SKM-1 treated with dmso at 0.1 percent for 144 hours (cell line): ENCODE data around the gene SLC15A5.

ENCODE experiments used
- DNase-seq: peaks from one replicate; lab custom pipeline; 2025; ENCODE audit not compliant: unreplicated experiment; lab: John Stamatoyannopoulos, UW

The SLC15A5 gene

DNA sequence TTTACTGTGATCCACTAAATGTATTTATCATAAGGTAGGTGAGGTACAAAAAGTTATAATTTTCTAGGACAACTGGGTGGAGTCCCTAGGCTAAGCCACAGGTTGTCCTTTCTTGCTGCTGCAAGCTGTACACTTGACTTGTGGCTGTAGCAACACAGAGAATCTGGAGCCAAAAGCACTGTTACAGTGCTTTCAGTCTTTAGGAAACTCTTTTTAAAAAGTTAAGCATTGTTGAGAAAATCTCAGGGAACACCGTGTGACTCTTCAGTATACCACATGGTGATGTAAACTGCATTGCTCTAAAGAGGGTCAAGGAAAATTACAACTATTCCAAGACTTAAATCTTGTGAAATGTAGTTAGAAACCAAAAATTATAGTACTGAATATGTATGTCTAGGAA lies 11.4 kb downstream of the SLC15A5 start:
- DNase-seq = no peak

DNA sequence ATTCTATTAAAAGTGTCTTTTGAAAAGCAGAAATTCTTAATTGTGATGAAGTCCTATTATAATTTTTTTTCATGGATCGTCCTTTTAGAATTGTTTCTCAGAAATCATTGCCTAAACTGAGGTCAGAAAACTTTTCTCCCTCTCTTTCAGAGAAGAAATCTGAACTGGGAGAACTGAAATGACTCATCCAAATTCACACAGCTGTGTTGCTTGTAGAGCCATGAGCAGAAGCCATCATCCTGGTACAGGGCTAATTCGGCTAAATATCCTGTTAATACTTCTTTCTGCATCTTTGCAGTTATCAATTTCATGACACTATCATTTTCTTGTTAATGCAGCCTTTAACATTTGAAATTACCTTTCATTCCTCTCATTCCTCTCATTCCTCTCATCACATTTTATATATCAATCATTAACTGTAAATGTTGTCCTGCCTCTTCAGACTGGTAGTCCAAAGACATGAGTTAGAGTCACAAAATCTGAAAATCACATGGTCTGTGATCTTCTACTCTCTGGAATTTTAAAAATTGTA lies 15.5 kb downstream of the SLC15A5 start:
- DNase-seq = no peak

DNA sequence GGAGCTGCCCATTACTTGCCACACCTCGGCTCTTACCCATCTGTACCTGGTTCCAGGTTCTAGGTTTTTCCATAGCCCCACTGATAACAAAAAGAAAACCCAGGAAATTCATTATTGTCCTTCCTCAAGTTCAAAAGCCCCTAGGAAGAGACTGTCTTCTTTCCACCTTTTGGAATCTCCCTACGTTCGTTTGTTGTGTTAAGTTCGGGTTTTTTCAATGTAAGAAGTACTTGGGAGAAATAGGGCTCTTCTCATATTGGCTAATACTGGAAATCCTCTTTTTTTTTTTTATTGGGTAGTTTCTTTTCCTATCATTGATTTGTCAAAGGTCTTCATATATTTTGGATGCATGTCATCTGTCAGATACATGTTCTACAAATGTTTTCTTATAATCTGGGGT lies 17.3 kb downstream of the SLC15A5 start:
- no peak for DNase-seq

DNA sequence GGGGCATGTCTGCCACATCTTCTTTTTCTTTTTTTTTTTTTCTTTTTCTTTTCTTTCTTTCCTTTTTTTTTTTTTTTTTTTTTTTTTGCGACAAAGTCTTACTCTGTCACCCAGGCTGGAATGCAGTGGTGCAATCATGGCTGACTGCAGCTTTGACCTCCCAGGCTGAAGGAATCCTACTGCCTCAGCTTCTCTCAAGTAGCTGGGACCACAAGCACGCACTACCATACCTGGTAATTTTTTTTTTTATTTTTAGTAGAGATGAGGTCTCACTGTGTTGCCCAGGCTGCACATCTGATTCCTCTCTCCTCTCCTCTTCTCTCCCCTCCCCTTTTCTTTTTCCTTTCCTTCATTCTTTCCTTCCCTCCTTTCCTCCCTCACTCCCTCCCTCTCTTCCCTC lies 18.5 kb downstream of the SLC15A5 start:
- DNase-seq = no peak

DNA sequence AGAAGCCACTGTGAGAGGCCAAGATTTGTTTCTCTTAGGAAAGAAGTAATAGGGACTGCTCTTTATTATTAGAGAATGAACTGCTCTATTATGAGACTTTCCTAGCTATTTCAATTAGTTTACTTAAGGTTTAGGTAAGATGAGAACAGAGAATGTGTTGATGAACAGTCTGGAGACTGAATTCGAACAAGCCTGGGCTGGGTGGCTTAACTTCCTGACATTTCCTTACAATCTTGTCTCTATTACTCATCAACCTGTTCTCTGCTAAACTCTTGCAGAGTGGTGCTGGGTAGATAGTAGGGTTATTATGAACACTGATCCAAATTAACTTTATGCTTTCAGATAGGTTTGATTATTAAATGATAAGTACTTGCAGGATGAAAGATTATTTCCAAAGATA lies 31.2 kb downstream of the SLC15A5 start:
- DNase-seq = no peak

DNA sequence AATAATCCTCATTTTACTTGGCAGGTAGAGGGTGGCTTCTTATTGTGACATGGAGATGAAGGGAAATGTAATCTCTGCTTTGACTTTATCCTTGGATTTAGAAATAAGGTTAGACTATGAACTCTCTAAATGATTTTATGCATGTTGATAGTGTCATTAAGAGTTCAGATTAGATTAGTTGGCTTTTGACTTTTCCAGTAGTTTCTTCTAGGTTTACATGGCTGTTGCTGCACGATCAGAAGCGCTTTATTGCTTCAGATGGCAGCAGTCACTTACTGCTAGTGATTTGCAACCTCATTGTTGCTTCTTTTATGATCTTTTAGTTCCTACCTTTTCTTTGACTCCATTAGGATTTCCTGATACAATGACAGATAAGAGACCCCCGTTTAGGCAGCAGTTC lies 32.3 kb downstream of the SLC15A5 start:
- DNase-seq = no peak

DNA sequence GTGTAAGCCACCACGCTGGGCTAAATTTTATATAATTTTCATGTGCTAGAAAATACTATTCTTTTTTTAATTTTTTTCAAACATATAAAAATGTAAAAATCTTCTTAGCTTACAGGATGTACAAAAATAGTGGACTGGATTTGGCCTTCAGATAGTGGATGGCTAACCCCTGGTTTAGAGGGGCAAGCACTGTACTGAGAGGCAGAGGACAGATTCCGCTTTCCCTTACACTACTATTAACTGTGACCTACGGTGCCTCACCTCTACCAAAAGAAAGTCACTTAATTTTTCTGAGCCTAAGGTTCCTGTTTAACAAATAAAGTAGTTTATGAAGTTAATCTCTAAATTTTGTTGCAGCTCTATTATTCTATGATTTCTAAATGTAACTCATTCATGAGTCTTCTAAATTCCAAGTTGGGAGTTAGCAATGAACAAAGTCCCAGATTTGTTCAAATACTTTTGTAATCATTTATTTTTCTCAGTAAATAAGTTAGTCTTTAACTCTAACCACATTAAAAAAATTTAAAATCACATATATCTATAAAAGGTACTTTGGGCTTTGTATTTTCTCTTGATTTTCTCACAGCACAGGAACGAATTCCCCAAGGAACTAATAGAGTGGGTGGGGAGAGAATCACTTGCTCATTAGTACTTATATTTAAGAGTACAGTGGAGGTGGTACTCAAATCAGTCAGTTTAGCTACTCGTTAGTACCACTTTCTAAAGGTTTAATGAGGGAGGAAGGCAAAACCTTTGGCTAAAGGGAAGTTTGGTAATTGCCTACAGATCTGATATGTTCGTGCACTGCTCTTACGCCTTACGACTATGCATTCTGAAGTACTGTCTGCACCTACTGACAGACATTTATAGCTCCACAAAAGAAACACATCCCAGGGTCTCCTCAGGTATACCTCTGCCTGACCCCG lies 33.7 kb downstream of the SLC15A5 start:
- no peak for DNase-seq

DNA sequence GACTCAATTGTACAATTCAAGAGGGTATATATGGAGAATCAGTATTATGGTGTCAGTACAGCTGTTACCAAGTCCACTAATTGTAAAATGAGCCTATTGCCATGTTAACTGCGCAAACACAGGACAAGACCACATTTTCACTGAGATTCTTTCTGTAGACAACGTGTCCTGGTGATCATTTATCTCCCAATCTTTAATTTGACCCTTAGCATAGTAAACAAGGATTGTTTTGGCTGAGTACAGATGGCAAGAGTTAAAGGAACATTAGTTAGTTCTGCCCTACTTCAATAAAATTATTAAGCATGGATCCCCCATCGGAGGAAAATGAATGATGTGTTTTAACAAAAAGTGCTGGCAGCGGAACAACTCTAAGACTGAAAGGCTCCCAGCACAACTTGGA lies 36.1 kb downstream of the SLC15A5 start:
- no peak for DNase-seq

DNA sequence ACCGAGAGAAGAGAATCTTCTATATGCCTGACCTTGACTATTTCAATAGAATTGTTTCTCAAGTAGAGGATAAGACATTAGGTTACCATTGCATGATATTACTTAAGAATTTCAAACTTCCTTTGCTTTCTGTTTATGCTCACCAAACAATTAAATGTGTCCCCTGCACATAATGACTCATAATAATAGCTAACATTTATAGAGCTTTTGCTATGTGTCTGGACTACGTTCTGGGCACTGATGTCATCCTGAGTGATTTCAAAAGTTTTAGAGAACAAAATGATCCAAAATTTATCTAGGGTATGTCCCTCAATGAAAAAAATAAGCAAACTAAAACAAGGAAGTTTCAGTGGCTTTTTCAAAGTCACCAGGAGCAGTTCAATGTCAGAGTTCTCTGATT lies 38.8 kb downstream of the SLC15A5 start:
- no peak for DNase-seq

DNA sequence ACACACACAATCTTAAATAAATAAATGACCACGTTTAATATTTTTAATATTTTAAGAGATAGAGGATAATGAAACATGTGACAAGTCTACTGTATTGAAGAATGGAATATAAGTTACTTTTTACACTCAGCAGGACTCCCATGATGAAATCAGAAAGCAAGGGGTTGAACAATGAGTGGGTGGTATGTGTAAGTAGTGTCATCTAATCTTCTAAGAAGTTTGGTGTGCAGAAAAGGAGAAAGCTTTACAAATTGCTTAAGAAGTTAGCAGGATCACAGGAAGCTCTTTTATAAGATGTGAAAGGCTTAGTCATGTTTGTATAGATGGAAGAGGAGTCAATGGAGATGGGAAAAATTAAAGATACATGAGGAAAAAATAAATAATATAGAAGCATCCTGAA lies 47.8 kb downstream of the SLC15A5 start:
- no peak for DNase-seq

DNA sequence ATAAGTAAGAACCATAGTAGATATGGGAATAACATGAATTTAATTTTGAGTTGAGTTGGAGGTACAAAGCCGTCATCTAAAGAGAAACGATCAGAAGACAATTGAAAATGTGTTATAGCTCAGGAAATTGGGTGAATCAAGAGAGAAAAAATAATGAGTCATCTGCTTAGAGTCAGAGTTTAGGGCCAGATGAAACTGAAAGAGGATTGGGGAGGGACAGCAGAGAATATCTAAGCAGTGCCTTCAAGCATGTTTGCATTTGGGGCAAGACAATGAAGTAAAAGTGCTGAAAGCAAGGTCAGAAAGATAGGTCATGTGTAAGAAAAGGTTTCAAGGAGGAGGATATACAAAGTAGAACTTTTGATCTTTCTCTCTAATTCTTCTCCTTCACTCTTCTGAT lies 49.4 kb downstream of the SLC15A5 start:
- DNase-seq = no peak

DNA sequence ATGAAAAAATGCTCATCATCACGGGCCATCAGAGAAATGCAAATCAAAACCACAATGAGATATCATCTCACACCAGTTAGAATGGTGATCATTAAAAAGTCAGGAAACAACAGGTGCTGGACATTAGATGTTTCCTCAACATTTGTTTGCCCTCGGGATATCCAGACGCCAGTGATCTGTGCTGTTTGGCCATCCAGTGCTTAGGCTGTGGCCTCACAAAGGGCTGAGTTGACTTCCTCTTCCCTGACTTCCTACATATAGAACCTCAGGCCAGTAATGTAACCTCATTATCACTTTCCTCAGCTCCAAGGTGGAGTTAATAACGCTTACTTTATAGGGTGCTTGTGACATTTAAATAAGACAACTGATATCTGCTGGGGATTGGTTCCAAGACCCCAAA lies 51.8 kb downstream of the SLC15A5 start:
- no peak for DNase-seq

DNA sequence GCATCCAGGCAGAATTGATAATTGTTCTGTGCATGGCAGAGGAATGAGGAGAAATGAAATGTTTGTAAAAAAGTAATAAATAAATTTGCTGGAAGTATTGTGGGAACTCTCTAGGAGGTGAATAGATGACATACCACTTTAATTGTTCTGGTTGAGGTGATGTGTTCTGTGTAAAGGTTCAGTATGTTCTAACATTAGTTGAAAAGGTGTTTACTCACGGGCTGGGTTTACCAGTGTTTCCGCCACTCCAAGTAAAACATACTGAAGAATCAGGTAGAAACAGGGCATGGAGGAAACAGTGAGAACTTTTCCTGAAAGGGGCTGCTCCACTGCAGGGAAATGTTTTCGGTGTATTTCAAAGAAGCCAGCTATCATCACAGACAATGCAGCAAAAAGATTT lies 53.3 kb downstream of the SLC15A5 start:
- no peak for DNase-seq

DNA sequence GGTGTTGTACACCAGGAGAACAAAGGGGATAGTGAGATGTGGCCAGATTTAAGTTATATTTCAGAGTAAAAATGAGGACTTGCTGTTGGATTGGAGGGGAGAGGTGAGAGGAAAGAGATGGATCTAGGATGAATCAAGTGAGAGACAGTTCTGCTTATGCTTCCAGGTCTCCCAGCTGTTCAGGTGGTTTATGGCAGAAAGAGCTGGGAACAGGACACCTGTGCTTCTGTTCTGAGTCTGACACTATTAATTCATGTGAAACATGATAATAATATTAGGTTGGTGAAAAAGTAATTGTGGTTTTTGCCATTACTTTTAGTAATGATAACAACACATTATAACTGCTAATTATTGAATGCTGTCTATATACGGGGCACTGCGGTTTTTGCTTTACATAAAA lies 55.7 kb downstream of the SLC15A5 start:
- no peak for DNase-seq

DNA sequence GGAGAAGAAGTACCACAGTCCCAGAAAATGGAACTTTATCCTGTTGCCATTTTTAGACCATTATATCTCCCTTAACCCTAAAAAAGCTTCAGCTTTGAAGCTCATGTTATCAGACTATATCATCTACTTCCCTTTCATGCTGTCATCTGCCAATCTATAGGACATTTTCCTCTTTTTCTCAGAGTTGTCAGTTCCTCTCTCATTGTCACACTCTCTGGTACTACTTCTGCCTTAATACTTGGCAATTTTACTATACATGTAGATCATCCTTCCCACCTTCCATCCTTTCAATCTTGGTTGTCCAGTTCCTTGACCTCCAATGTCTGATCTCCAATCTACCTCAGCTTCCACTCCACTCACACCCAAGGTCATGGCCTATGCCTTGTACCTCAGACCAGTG lies 57.4 kb downstream of the SLC15A5 start:
- DNase-seq = no peak

DNA sequence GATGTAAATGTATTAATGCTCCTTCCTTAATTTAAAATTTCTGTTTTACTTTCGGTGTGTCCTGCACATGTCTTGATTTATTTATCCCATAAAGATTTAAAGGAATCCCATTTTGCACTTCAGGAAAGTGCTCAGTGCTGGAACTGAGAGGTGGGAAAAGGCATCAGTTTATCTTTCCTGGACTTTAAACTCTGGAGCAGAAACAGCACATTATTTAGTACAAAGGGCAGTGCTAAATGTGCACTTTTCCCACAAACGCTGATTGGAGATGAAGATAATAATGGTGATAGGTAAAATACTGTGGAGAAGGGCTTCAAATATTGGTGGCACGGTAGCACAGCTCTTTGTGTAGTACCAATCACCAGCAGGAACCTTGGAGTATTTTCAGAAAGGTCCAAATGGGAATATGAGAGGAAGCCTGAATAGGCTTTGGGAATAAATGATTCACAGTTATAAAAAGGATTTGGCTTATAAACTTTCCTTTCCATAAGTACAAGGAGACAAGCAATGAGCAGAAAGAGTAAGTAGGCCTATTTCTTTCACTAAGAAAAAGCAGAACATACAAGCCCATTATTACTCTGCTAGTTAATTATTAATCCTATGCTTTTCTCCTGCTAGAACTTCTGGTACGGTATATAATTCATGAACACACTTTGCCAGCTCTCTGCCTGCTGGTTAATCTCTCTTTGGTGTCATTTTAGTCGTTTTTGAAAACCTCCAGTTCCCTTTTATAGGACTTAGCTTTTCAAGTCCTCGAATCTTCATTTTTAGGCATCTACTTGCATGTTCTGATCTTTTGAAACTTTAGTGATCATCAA lies 58.3 kb downstream of the SLC15A5 start:
- no peak for DNase-seq

DNA sequence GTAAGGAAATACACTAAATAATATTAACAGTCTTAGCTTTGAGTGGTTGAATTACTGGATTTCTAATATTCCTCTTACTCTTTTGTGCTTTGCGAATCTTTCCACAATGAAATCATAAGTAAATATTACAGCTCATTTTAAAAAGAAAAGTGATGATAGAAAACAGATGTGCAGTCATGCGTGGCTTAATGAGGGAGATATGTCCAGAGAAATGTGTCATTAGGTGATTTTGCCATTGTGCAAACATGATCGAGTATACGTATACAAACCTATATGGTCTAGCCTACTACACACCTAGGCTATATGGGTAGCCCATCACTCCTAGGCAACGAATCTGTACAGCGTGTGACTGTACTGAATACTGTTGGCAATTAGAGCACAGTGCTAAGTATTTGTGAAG lies 59.3 kb downstream of the SLC15A5 start:
- no peak for DNase-seq

DNA sequence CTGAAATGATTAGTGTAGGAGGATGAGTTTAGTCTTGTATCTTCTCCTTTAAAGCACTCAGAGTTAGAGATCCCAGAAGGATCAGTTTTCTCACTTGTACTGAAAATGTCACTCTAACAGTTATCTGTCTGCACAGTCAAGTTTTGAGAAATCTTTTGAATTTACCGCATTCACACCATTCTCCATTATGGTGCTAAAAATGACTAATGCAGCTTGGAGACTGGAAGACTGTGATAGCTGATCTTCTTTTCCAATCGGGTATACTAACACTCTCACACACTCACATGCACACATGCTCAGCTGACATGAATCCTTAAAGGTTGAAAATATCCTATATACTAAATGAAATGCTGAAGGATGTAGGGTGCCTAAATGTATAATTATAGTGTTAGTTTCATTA lies 65.8 kb downstream of the SLC15A5 start:
- DNase-seq = no peak

DNA sequence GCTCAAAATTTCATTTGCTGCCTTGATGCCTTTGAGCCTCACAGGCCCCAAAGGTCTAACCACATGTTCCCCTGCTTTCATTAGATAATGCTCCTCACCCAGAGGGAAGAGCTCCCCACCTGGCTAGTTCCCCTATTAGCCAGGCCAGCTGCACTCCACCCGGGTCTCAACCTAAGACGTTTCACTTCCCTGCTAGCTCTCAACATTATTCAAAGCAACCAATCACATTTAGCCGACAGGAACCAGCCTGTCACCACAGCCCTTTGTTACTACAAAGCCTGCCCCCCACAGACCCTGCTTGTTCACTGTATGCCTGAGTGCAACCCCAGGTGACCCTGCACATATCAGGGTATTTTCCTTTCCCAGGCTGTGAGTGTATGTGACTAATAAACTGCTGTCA lies 78.6 kb downstream of the SLC15A5 start:
- peak; percentile 11 for DNase-seq

DNA sequence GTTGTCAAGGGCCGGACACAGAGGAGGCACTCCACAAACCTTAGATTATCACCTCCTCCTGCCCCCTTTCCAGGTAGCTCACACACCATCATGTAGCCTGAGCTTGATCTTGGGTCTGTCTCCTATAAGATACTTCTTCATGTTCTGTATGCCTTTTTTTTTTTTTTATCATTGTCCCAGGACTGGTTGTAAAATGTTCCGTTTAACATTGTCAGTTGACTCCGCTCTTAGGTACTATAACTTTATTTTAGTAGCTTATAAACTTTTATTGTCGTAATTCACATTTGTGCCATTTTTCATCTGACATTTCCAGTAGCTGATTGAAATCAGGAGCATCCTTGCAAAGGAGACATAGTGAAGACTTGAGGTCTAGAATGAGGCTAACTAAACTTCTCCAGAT lies 79.9 kb downstream of the SLC15A5 start:
- no peak for DNase-seq

DNA sequence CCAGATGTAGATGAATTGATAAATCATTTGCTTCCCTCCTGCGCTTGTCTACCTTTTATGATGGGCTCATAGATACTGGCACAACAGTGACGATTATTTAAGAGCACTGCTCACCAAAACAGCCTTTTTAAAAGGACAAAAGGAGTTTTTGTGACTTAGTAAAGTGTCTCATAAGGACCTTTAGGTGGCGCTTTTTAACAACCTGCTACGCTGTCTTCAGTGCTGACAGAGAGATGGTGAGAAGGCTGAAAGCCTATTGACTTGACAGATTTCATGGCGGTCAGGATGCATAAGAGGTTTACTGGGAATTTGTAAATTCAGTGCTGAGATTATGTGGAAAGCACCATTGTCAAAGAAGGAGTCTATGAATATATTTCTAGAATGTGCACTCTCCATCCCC lies 87.6 kb downstream of the SLC15A5 start:
- DNase-seq = no peak

DNA sequence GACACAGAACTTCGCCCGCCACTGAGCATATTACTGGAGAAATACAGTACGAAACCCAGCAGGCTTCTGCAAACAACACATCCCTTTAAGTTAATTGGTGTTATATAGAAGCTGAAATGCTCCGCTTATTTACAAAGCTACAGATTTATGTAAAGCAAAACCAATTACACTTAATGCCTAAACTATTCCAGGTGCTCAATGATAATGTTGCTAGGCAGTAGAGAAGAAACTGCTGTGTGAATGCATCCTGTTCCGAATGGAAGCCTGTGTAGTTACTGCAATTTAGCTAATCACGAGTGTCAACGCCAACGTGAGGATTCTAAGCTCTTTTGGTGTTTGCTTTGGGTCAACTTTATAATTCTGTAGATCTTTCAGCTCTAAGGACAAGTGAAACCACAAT lies 89.8 kb downstream of the SLC15A5 start:
- DNase-seq = no peak
